HepG2 (cell line): ENCODE data around the gene SRC. TPM values are rescaled to one million over a fixed set of nuclear protein-coding genes. Genes with fewer than 3 reads are reported as not detected.

Source experiments
- ADNP ChIP-seq: sonication (generic); formaldehyde crosslinking; IDR thresholded peaks from 2 replicates; pipeline ENCODE4 v1.4.0; 2020; ENCODE audit warnings: missing genetic modification reagents
- ATRX ChIP-seq: sonication (generic); formaldehyde crosslinking; IDR thresholded peaks from 2 replicates; pipeline ENCODE4 v1.4.0; 2020; ENCODE audit warnings: missing genetic modification reagents, borderline replicate concordance
- CEBPB ChIP-seq: IDR thresholded peaks from 2 replicates; pipeline ENCODE4 v1.6.1; 2011; ENCODE audit warnings: low read depth, low read length, improper control_type of control experiment, borderline replicate concordance
- FOXA3 ChIP-seq: IDR thresholded peaks from 2 replicates; pipeline ENCODE4 v1.6.1; 2016; ENCODE audit warnings: missing genetic modification reagents, missing compliant biosample characterization
- NPAS2 ChIP-seq: sonication (generic); formaldehyde crosslinking; IDR thresholded peaks from 2 replicates; pipeline ENCODE4 v1.8.0; 2022; ENCODE audit warnings: mild to moderate bottlenecking, missing genetic modification reagents, borderline replicate concordance
- RBAK ChIP-seq: sonication (generic); formaldehyde crosslinking; IDR thresholded peaks from 2 replicates; pipeline ENCODE4 v1.5.1; 2020; ENCODE audit warnings: mild to moderate bottlenecking, missing genetic modification reagents
- XBP1 ChIP-seq: sonication (generic); formaldehyde crosslinking; IDR thresholded peaks from 2 replicates; pipeline ENCODE4 v1.5.0; 2020; ENCODE audit warnings: missing genetic modification reagents
- ZMYM4 ChIP-seq: sonication (generic); formaldehyde crosslinking; IDR thresholded peaks from 2 replicates; pipeline ENCODE4 v1.8.1; 2023; ENCODE audit warnings: mild to moderate bottlenecking, missing genetic modification reagents
- ZNF17 ChIP-seq: sonication (generic); formaldehyde crosslinking; IDR thresholded peaks from 2 replicates; pipeline ENCODE4 v1.5.0; 2020; ENCODE audit warnings: mild to moderate bottlenecking, missing genetic modification reagents
- ZNF225 ChIP-seq: sonication (generic); formaldehyde crosslinking; IDR thresholded peaks from 2 replicates; pipeline ENCODE4 v1.4.0; 2020; ENCODE audit warnings: mild to moderate bottlenecking, missing genetic modification reagents
- ZNF382 ChIP-seq: sonication (generic); formaldehyde crosslinking; IDR thresholded peaks from 2 replicates; pipeline ENCODE4 v1.5.0; 2020; ENCODE audit warnings: missing genetic modification reagents, mild to moderate bottlenecking, borderline replicate concordance
- ZNF724P ChIP-seq: sonication (generic); formaldehyde crosslinking; IDR thresholded peaks from 2 replicates; pipeline ENCODE4 v1.8.0; 2022; ENCODE audit warnings: missing genetic modification reagents, borderline replicate concordance
- polyA plus RNA-seq, 8 experiments: library from polyadenylated mRNA; depleted of rRNA in 3 of 8; stranded (reverse) in 7 of 8; unstranded in 1 of 8; fragments of >200 nt; fragmentation: Illumina TruSeq in 4 of 8; extraction: Trizol in 4 of 8; gene quantifications; 2 replicates each; pipeline versions ENCODE4 v1.2.1 to v1.2.3, GENCODE V29; 2011 to 2016; ENCODE audit warnings: low read depth in 4 of 8, missing spikeins in 1 of 8, mixed read lengths in 1 of 8; ENCODE audit not compliant: insufficient read depth in 1 of 8
- total RNA-seq, 5 experiments: library from RNA; depleted of rRNA; stranded (reverse); fragments of >200 nt; fragmentation: Illumina TruSeq; extraction: Trizol; gene quantifications; 2 replicates each; pipeline ENCODE4 v1.2.3, GENCODE V29; 2016; ENCODE audit warnings: low read depth in 1 of 5
- TF ChIP-seq, protein P1 (sequence below): IDR thresholded peaks from 2 replicates; pipeline ENCODE4 v1.6.1; 2012; ENCODE audit warnings: low read depth, low read length, improper control_type of control experiment
- TF ChIP-seq, protein P2 (sequence below), 2 experiments: IDR thresholded peaks; 2 replicates each; pipeline ENCODE4 v1.6.1; 2011 to 2012; ENCODE audit warnings: low read length in 2 of 2, borderline replicate concordance in 1 of 2, low read depth in 1 of 2, mild to moderate bottlenecking in 1 of 2, moderate library complexity in 1 of 2
- TF ChIP-seq, protein P3 (sequence below): sonication (generic); formaldehyde crosslinking; IDR thresholded peaks from 2 replicates; pipeline ENCODE4 v1.5.0; 2020; ENCODE audit warnings: mild to moderate bottlenecking, missing genetic modification reagents, moderate library complexity
- TF ChIP-seq, protein P4 (sequence below): sonication (generic); formaldehyde crosslinking; IDR thresholded peaks from 2 replicates; pipeline ENCODE4 v1.8.1; 2023; ENCODE audit warnings: missing genetic modification reagents, inconsistent platforms, borderline replicate concordance
- TF ChIP-seq, protein P5 (sequence below): sonication (generic); formaldehyde crosslinking; IDR thresholded peaks from 2 replicates; pipeline ENCODE4 v1.4.0; 2020; ENCODE audit warnings: missing genetic modification reagents

SRC gene
- total and polyA plus RNA-seq, 2 of the 13 experiments (the other 11 are each of a cell fraction or from before 2014, with no cell fraction given), result 54.7 to 192 TPM

DNA sequence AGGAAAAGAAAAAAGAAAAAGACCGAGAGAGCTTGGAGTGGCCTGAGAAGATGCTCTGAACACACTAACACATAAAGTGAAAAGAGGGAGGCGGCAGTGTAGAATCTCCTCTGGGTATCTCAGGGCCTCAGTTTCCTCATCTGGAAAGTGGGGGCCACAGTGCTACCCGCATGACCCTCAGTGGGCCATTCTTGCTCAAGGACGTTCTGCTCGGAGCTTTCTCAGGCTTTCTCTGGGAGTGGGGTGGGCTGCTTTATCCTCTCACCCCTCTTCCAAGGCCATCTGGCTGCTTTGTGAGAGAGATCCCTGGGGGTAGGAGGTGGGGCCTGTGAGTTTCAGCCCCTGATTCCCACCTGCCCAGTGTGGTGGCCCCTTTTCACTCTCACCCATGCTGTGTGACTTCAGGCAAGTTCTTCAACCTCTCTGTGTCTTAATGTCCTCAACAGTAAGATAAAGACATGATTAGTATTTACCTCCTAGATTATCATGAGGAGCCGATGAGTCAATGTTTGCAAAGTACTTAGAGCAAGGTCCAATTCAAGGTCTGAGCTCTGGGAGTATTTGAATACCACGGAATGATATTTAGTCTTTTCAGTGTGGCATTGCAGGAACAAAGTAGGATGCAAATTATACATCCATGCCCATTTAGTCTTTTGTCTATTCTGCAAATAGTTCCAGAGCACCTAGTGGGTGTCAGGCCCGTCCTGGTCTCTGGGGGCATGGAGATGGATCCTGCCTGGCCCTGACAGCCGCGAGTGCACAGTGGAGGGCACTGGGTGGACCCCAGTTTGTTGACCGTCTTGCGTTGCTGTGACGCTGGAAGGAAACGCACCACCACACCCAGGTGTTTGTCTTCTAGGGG, 34.3 kb downstream of the SRC start (continued):
- TF ChIP-seq ZNF225 (CRISPR knock-in tag), result peak; percentile 19; the same call in 1 of the 2 replicates
- TF ChIP-seq, protein P1, sequence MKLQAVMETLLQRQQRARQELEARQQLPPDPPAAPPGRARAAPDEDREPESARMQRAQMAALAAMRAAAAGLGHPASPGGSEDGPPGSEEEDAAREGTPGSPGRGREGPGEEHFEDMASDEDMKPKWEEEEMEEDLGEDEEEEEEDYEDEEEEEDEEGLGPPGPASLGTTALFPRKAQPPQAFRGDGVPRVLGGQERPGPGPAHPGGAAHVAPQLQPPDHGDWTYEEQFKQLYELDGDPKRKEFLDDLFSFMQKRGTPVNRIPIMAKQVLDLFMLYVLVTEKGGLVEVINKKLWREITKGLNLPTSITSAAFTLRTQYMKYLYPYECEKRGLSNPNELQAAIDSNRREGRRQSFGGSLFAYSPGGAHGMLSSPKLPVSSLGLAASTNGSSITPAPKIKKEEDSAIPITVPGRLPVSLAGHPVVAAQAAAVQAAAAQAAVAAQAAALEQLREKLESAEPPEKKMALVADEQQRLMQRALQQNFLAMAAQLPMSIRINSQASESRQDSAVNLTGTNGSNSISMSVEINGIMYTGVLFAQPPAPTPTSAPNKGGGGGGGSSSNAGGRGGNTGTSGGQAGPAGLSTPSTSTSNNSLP, result peak; percentile 99
- peak; percentile 21; the same call in 1 of the 2 replicates for TF ChIP-seq ZMYM4 (CRISPR knock-in tag)
- TF ChIP-seq ZNF17 (CRISPR knock-in tag), result no peak
- TF ChIP-seq ZNF382, result no peak
- peak; percentile 95 for TF ChIP-seq FOXA3 (CRISPR knock-in tag)
- TF ChIP-seq, protein P2, sequence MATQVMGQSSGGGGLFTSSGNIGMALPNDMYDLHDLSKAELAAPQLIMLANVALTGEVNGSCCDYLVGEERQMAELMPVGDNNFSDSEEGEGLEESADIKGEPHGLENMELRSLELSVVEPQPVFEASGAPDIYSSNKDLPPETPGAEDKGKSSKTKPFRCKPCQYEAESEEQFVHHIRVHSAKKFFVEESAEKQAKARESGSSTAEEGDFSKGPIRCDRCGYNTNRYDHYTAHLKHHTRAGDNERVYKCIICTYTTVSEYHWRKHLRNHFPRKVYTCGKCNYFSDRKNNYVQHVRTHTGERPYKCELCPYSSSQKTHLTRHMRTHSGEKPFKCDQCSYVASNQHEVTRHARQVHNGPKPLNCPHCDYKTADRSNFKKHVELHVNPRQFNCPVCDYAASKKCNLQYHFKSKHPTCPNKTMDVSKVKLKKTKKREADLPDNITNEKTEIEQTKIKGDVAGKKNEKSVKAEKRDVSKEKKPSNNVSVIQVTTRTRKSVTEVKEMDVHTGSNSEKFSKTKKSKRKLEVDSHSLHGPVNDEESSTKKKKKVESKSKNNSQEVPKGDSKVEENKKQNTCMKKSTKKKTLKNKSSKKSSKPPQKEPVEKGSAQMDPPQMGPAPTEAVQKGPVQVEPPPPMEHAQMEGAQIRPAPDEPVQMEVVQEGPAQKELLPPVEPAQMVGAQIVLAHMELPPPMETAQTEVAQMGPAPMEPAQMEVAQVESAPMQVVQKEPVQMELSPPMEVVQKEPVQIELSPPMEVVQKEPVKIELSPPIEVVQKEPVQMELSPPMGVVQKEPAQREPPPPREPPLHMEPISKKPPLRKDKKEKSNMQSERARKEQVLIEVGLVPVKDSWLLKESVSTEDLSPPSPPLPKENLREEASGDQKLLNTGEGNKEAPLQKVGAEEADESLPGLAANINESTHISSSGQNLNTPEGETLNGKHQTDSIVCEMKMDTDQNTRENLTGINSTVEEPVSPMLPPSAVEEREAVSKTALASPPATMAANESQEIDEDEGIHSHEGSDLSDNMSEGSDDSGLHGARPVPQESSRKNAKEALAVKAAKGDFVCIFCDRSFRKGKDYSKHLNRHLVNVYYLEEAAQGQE (IDR thresholded peaks at IDR 0.05; ENCODE audit: borderline replicate concordance in 1 of 2, low read depth in 1 of 2, low read length in 2 of 2), result no peak
- TF ChIP-seq ATRX (CRISPR knock-in tag), result no peak
- peak; percentile 93 for TF ChIP-seq ADNP
- TF ChIP-seq NPAS2 (CRISPR knock-in tag), result no peak
- TF ChIP-seq, protein P3, sequence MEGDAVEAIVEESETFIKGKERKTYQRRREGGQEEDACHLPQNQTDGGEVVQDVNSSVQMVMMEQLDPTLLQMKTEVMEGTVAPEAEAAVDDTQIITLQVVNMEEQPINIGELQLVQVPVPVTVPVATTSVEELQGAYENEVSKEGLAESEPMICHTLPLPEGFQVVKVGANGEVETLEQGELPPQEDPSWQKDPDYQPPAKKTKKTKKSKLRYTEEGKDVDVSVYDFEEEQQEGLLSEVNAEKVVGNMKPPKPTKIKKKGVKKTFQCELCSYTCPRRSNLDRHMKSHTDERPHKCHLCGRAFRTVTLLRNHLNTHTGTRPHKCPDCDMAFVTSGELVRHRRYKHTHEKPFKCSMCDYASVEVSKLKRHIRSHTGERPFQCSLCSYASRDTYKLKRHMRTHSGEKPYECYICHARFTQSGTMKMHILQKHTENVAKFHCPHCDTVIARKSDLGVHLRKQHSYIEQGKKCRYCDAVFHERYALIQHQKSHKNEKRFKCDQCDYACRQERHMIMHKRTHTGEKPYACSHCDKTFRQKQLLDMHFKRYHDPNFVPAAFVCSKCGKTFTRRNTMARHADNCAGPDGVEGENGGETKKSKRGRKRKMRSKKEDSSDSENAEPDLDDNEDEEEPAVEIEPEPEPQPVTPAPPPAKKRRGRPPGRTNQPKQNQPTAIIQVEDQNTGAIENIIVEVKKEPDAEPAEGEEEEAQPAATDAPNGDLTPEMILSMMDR (CRISPR knock-in tag), result no peak
- peak; percentile 24; the same call in 1 of the 2 replicates for TF ChIP-seq ZNF724P (CRISPR knock-in tag)
- TF ChIP-seq RBAK, result no peak
- TF ChIP-seq, protein P4, sequence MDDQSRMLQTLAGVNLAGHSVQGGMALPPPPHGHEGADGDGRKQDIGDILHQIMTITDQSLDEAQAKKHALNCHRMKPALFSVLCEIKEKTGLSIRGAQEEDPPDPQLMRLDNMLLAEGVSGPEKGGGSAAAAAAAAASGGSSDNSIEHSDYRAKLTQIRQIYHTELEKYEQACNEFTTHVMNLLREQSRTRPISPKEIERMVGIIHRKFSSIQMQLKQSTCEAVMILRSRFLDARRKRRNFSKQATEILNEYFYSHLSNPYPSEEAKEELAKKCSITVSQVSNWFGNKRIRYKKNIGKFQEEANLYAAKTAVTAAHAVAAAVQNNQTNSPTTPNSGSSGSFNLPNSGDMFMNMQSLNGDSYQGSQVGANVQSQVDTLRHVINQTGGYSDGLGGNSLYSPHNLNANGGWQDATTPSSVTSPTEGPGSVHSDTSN (CRISPR knock-in tag), result no peak
- TF ChIP-seq, protein P5, sequence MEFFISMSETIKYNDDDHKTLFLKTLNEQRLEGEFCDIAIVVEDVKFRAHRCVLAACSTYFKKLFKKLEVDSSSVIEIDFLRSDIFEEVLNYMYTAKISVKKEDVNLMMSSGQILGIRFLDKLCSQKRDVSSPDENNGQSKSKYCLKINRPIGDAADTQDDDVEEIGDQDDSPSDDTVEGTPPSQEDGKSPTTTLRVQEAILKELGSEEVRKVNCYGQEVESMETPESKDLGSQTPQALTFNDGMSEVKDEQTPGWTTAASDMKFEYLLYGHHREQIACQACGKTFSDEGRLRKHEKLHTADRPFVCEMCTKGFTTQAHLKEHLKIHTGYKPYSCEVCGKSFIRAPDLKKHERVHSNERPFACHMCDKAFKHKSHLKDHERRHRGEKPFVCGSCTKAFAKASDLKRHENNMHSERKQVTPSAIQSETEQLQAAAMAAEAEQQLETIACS (CRISPR knock-in tag), result no peak
- TF ChIP-seq CEBPB, result peak; percentile 18; the same call in 1 of the 2 replicates
- TF ChIP-seq XBP1 (CRISPR knock-in tag), result no peak
